K562 (cell line): Measurements from ENCODE around the gene ATF3. TPM values are rescaled to one million over a fixed set of nuclear protein-coding genes. Genes with fewer than 3 reads are reported as not detected.

Experiments used
- ATAC-seq: fragments of 200-7000 bp; cut with Tn5 transposase; 3 replicates; pipeline ENCODE4 v1.9.1; 2020; ENCODE audit warnings: moderate library complexity
- BruUV-seq: library from RNA; stranded (reverse); fragments of 400-500 nt; replicated peaks from 2 replicates; lab custom pipeline; 2021; lab: Mats Ljungman, UMichigan
- CTCF ChIA-PET: fragments of 300-600 bp; formaldehyde crosslinking; extraction: SDS; loops from one replicate; lab custom pipeline; 2021; ENCODE audit warnings: low intra/inter-chr PET ratio; lab: Yijun Ruan, JAX
- POLR2A ChIA-PET: fragments of 300-600, 350-650 bp; sonication (Branson Sonifier 250); formaldehyde crosslinking; extraction: SDS; loops from one replicate; lab custom pipeline; 2021; ENCODE audit warnings: antibody characterized with exemption, inconsistent platforms; lab: Yijun Ruan, JAX
- DNase-seq, 4 experiments: peaks; one replicate each; pipeline versions ENCODE4 v3.0.0 to v3.0.0-alpha.2; 2011 to 2018; ENCODE audit warnings: low spot score in 3 of 4, mixed read lengths in 3 of 4; ENCODE audit errors: extremely low read depth in 1 of 4
- FAIRE-seq: peaks from 2 replicates; lab custom pipeline; 2011; peaks lifted over from hg19 to GRCh38; lab: Jason Lieb, UNC
- H2AFZ ChIP-seq: 2 replicates; pipeline ENCODE4 v1.6.0; 2011; ENCODE audit warnings: low read depth, low read length, control low read depth, inconsistent platforms
- H3K27ac ChIP-seq: fragments of 200-600 bp; 3 replicates; pipeline ENCODE4 v1.8.0; 2011; ENCODE audit warnings: low read depth, mild to moderate bottlenecking, control low read depth, inconsistent platforms, low read length, moderate library complexity, mixed read lengths; ENCODE audit errors: extremely low read depth
- H3K27me3 ChIP-seq, 2 experiments: fragments of 300-600 bp in 1 of 2; 2 replicates in 1 of 2; 3 replicates in 1 of 2; pipeline versions ENCODE4 v1.6.0 to v1.8.0; 2011; ENCODE audit warnings: inconsistent platforms in 2 of 2, low read length in 2 of 2, mild to moderate bottlenecking in 1 of 2, mixed read lengths in 1 of 2, moderate library complexity in 1 of 2; ENCODE audit not compliant: control insufficient read depth in 2 of 2, insufficient read depth in 2 of 2
- H3K36me3 ChIP-seq: fragments of 300-600 bp; 3 replicates; pipeline ENCODE4 v1.8.0; 2011; ENCODE audit warnings: mild to moderate bottlenecking, low read length, inconsistent platforms; ENCODE audit not compliant: control insufficient read depth, insufficient read depth
- H3K4me1 ChIP-seq, 2 experiments: fragments of 200-600 bp in 1 of 2; replicated peaks in 1 of 2; 2 replicates in 1 of 2; 3 replicates in 1 of 2; pipeline versions ENCODE4 v1.5.1 to v1.8.0; 2011; ENCODE audit warnings: inconsistent platforms in 2 of 2, low read length in 2 of 2, mild to moderate bottlenecking in 1 of 2, mixed read lengths in 1 of 2, moderate library complexity in 1 of 2; ENCODE audit not compliant: control insufficient read depth in 2 of 2, insufficient read depth in 2 of 2
- H3K4me2 ChIP-seq: 2 replicates; pipeline ENCODE4 v1.6.1; 2011; ENCODE audit warnings: low read length, control low read depth, inconsistent platforms, mixed read lengths; ENCODE audit not compliant: insufficient read depth
- H3K4me3 ChIP-seq: fragments of 200-600 bp; sonication (generic), shearing (Covaris generic); 2 replicates; pipeline ENCODE4 v1.5.1; 2016; ENCODE audit warnings: control low read depth, inconsistent platforms
- H3K79me2 ChIP-seq: fragments of 200-600 bp; 3 replicates; pipeline ENCODE4 v1.8.0; 2011; ENCODE audit warnings: low read length, inconsistent platforms; ENCODE audit not compliant: control insufficient read depth, insufficient read depth
- H3K9ac ChIP-seq, 2 experiments: 2 replicates each; pipeline versions ENCODE4 v1.6.0 to v1.6.1; 2011; ENCODE audit warnings: low read depth in 2 of 2, low read length in 2 of 2, control low read depth in 1 of 2, inconsistent platforms in 1 of 2, mild to moderate bottlenecking in 1 of 2, mixed read lengths in 1 of 2; ENCODE audit not compliant: insufficient read depth in 1 of 2
- H3K9me1 ChIP-seq: one replicate; pipeline ENCODE4 v1.6.0; 2011; ENCODE audit warnings: inconsistent platforms, mild to moderate bottlenecking, low read length, moderate library complexity; ENCODE audit not compliant: control insufficient read depth, insufficient read depth
- H3K9me3 ChIP-seq: replicated peaks from 2 replicates; pipeline ENCODE4 v1.5.1; 2011; ENCODE audit warnings: low read depth, low read length, inconsistent platforms; ENCODE audit not compliant: control insufficient read depth, insufficient read depth
- H4K20me1 ChIP-seq: replicated peaks from 2 replicates; pipeline ENCODE4 v1.6.1; 2011; ENCODE audit warnings: low read length, inconsistent platforms, mixed read lengths; ENCODE audit not compliant: control insufficient read depth, insufficient read depth
- NCOA4 ChIP-seq: fragments of 450-650 bp; IDR thresholded peaks from 2 replicates; pipeline ENCODE4 v1.6.1; 2018; ENCODE audit warnings: mild to moderate bottlenecking; ENCODE audit not compliant: partially characterized antibody
- NR4A1 ChIP-seq, 2 experiments: fragments of 250-450 bp in 1 of 2; fragments of 450-650 bp in 1 of 2; sonication (Bioruptor Pico) in 1 of 2; IDR thresholded peaks; 2 replicates each; pipeline versions ENCODE4 v1.4.0 to v1.6.1; 2016 to 2020; ENCODE audit warnings: mild to moderate bottlenecking in 2 of 2, missing compliant biosample characterization in 1 of 2, missing genetic modification characterization in 1 of 2, moderate library complexity in 1 of 2
- SMARCC2 ChIP-seq: fragments of 450-650 bp; IDR thresholded peaks from 2 replicates; pipeline ENCODE4 v1.6.1; 2017; ENCODE audit warnings: antibody characterized with exemption, moderate library complexity, mild to moderate bottlenecking, low read depth
- TEAD1 ChIP-seq, 2 experiments: fragments of 450-650 bp in 1 of 2; sonication (generic) in 1 of 2; formaldehyde crosslinking; IDR thresholded peaks; 2 replicates each; pipeline versions ENCODE4 v1.4.0 to v1.8.0; 2020 to 2022; ENCODE audit warnings: mild to moderate bottlenecking in 2 of 2, missing genetic modification reagents in 1 of 2
- WGBS: fragments of 100-300 bp; shearing (Covaris generic); methylation state at CpG from one replicate; pipeline ENCODE4 v1.1.6; 2016; ENCODE audit warnings: low coverage, mixed read lengths; ENCODE audit not compliant: insufficient coverage; ENCODE audit errors: missing lambda C conversion rate; 5-methylcytosine and 5-hydroxymethylcytosine counted together
- in situ Hi-C: fragments of 300-500 bp; cut with MboI; formaldehyde crosslinking; loops from 4 replicates; pipeline ENCODE4 v1.15.0; 2018; ENCODE audit warnings: inconsistent platforms, mixed read lengths
- intact Hi-C: fragments of 100-400 bp; cut with micrococcal nuclease; formaldehyde crosslinking; loops from 2 replicates; pipeline ENCODE4 v1.14.2; 2022
- polyA plus RNA-seq, 8 experiments: library from polyadenylated mRNA; depleted of rRNA in 4 of 8; stranded (reverse) in 5 of 8; unstranded in 3 of 8; fragments of >200 nt; fragmentation: Nextera tagmentation in 2 of 8; fragmentation: Illumina TruSeq in 1 of 8; extraction: Ambion mirVana in 2 of 8; extraction: Trizol in 1 of 8; gene quantifications; 2 replicates each; pipeline versions ENCODE4 v1.2.1 to v1.2.3, GENCODE V29; 2011 to 2014; ENCODE audit warnings: inconsistent platforms in 1 of 8, missing spikeins in 1 of 8
- total RNA-seq, 7 experiments: library from RNA; depleted of rRNA in 6 of 7; stranded (reverse); fragments of >200 nt in 6 of 7; fragmentation: Illumina TruSeq in 2 of 7; extraction: Trizol in 2 of 7; gene quantifications; 2 replicates each; pipeline versions ENCODE4 v1.2.1 to v1.2.3, GENCODE V29; 2011 to 2021; ENCODE audit warnings: low replicate concordance in 1 of 7
- TF ChIP-seq, protein P1 (sequence below), 3 experiments: IDR thresholded peaks in 2 of 3; conservative IDR thresholded peaks in 1 of 3; 2 replicates each; pipeline ENCODE4 v1.5.1; 2011 to 2012; ENCODE audit warnings: low read length in 3 of 3, mild to moderate bottlenecking in 3 of 3, control low read depth in 2 of 3, improper control_type of control experiment in 1 of 3, inconsistent platforms in 1 of 3, low read depth in 1 of 3, mixed read lengths in 1 of 3, moderate library complexity in 1 of 3; ENCODE audit not compliant: insufficient read depth in 2 of 3
- TF ChIP-seq, protein P2 (sequence below): fragments of 450-650 bp; formaldehyde crosslinking; IDR thresholded peaks from 2 replicates; pipeline ENCODE4 v1.4.0; 2020; ENCODE audit warnings: mild to moderate bottlenecking, moderate library complexity

The ATF3 gene
- total and polyA plus RNA-seq, 9 of the 15 experiments (the other 6 are each of a cell fraction or from before 2014, with no cell fraction given) = 3.5 to 28.2 (median 19.8) TPM

DNA sequence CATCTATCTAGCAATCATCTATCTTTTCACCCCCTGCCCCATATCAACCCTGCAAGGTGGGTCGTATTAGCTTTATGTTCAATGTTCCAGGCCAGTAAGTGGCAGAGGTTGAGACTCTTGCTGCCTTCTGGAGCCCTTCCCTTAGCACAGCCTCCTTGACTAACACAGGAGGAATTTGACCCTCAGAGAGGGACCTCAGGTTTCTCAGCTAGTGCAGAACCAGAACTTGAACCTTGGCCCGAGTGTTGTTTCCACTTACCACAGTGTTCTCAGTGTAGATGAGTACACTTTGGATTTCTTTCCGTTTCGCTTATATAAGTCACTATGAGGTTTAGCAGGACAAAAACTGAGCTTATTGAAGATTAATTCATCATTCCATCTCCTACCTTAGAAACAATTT, 11.1 kb upstream of the ATF3 start:
- 1% methylated on average over 4 of the region's 4 CpGs for WGBS
- intact Hi-C loops = loop anchor here (2.0 kb wide), 1 partner anchor 121 kb away; no protein-coding TSS in a partner anchor
- ChIA-PET CTCF (interaction anchor here (0.6 kb wide), 1 partner anchor 11 kb away, joined by 3 read pairs; the partner anchor contains the start of gene ATF3), POLR2A (interaction anchor here (0.6 to 2.2 kb wide), 5 partner anchors 8 to 35 kb away, joined by 3 to 34 read pairs (median 4); partner anchors contain the start of gene ATF3)
- Histone ChIP-seq H3K4me3 (no peak overlapping the region), H3K27ac (no peak overlapping the region), H3K4me1 (peaks cover 0 to 9% of the 10 kb centered on the region in 2 experiments; a peak in 3 of 5 replicates), H3K27me3 (peaks cover 30% of the 10 kb centered on the region in 2 experiments), H3K79me2 (no peaks in the 10 kb centered on the region), H3K4me2 (no peak overlapping the region), H3K9ac (no peak overlapping the region), H2AFZ (no peak overlapping the region), H4K20me1 (no peaks in the 10 kb centered on the region), H3K36me3 (no peaks in the 10 kb centered on the region), H3K9me1 (no peaks in the 10 kb centered on the region), H3K9me3 (no peaks in the 10 kb centered on the region)
- FAIRE-seq (no peak), ATAC-seq (no peak), DNase-seq (no peak)
- no TSS peak for BruUV-seq
- TF ChIP-seq SMARCC2 (no peak), TEAD1 (CRISPR knock-in tag; IDR thresholded peaks at IDR 0.05) (no peak), NCOA4 (no peak), NR4A1 (CRISPR knock-in tag; IDR thresholded peaks at IDR 0.05) (no peak), NR4A1 (tag; IDR thresholded peaks at IDR 0.05) (no peak)
- TF ChIP-seq, protein P1, sequence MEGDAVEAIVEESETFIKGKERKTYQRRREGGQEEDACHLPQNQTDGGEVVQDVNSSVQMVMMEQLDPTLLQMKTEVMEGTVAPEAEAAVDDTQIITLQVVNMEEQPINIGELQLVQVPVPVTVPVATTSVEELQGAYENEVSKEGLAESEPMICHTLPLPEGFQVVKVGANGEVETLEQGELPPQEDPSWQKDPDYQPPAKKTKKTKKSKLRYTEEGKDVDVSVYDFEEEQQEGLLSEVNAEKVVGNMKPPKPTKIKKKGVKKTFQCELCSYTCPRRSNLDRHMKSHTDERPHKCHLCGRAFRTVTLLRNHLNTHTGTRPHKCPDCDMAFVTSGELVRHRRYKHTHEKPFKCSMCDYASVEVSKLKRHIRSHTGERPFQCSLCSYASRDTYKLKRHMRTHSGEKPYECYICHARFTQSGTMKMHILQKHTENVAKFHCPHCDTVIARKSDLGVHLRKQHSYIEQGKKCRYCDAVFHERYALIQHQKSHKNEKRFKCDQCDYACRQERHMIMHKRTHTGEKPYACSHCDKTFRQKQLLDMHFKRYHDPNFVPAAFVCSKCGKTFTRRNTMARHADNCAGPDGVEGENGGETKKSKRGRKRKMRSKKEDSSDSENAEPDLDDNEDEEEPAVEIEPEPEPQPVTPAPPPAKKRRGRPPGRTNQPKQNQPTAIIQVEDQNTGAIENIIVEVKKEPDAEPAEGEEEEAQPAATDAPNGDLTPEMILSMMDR (IDR thresholded peaks at IDR 0.05 in 2 of 3, conservative IDR thresholded peaks at IDR 0.05 in 1 of 3; ENCODE audit: insufficient read depth in 2 of 3, low read depth in 1 of 3, low read length in 3 of 3) = no peak
- TF ChIP-seq, protein P2, sequence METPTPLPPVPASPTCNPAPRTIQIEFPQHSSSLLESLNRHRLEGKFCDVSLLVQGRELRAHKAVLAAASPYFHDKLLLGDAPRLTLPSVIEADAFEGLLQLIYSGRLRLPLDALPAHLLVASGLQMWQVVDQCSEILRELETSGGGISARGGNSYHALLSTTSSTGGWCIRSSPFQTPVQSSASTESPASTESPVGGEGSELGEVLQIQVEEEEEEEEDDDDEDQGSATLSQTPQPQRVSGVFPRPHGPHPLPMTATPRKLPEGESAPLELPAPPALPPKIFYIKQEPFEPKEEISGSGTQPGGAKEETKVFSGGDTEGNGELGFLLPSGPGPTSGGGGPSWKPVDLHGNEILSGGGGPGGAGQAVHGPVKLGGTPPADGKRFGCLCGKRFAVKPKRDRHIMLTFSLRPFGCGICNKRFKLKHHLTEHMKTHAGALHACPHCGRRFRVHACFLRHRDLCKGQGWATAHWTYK (CRISPR knock-in tag) = no peak
- in situ Hi-C loops = loop anchor here (5.0 kb wide), 1 partner anchor 120 kb away; no protein-coding TSS in a partner anchor
